OCI-LY1 (cell line): ENCODE data around the gene ST14.

Source experiments
- H2AFZ ChIP-seq: fragments of 200-600 bp; sonication (generic), shearing (Covaris generic); 2 replicates; pipeline ENCODE4 v1.6.0; 2014; ENCODE audit warnings: antibody characterized with exemption, mild to moderate bottlenecking, low read length
- H3F3A ChIP-seq: fragments of 200-600 bp; sonication (generic), shearing (Covaris generic); 2 replicates; pipeline ENCODE4 v1.6.0; 2014; ENCODE audit warnings: mild to moderate bottlenecking, antibody characterized with exemption, low read length, moderate library complexity; ENCODE audit not compliant: insufficient read depth
- H3K27ac ChIP-seq: fragments of 200-600 bp; sonication (generic); 2 replicates; pipeline ENCODE4 v1.5.1; 2014; ENCODE audit warnings: low read length, mixed run types, mild to moderate bottlenecking, low read depth; ENCODE audit not compliant: poor library complexity, severe bottlenecking
- H3K27me3 ChIP-seq: fragments of 200-600 bp; sonication (generic); 2 replicates; pipeline ENCODE4 v1.6.0; 2014; ENCODE audit warnings: antibody characterized with exemption, mild to moderate bottlenecking, low read length, moderate library complexity; ENCODE audit not compliant: insufficient read depth
- H3K36me3 ChIP-seq: fragments of 200-600 bp; sonication (generic); 2 replicates; pipeline ENCODE4 v1.6.1; 2014; ENCODE audit warnings: mild to moderate bottlenecking, antibody characterized with exemption, low read length, moderate library complexity, mixed read lengths; ENCODE audit not compliant: insufficient read depth
- H3K4me1 ChIP-seq: fragments of 200-600 bp; sonication (generic); 2 replicates; pipeline ENCODE4 v1.5.1; 2014; ENCODE audit warnings: mild to moderate bottlenecking, low read length, moderate library complexity; ENCODE audit not compliant: insufficient read depth, severe bottlenecking
- H3K4me2 ChIP-seq: fragments of 200-600 bp; sonication (generic), shearing (Covaris generic); 2 replicates; pipeline ENCODE4 v1.6.1; 2014; ENCODE audit warnings: low read length
- H3K4me3 ChIP-seq: fragments of 200-600 bp; sonication (generic); 2 replicates; pipeline ENCODE4 v1.5.1; 2014; ENCODE audit warnings: low read length, low read depth, mild to moderate bottlenecking, mixed read lengths; ENCODE audit not compliant: poor library complexity, severe bottlenecking
- H3K79me2 ChIP-seq: fragments of 200-600 bp; shearing (Covaris generic); 2 replicates; pipeline ENCODE4 v1.6.1; 2016; ENCODE audit warnings: mixed run types, low read length, mixed read lengths; ENCODE audit not compliant: insufficient read depth
- H3K9ac ChIP-seq: fragments of 200-600 bp; sonication (generic), shearing (Covaris generic); 2 replicates; pipeline ENCODE4 v1.6.1; 2014; ENCODE audit warnings: mild to moderate bottlenecking, low read length, mixed read lengths
- H3K9me2 ChIP-seq: fragments of 200-600 bp; sonication (generic), shearing (Covaris generic); 2 replicates; pipeline ENCODE4 v1.6.1; 2014; ENCODE audit warnings: low read depth, mild to moderate bottlenecking, low read length, mixed read lengths
- H3K9me3 ChIP-seq: fragments of 200-600 bp; shearing (Covaris generic); 2 replicates; pipeline ENCODE4 v1.6.1; 2014; ENCODE audit warnings: low read length, mixed read lengths
- H4K20me1 ChIP-seq: fragments of 200-600 bp; sonication (generic), shearing (Covaris generic); 2 replicates; pipeline ENCODE4 v1.6.0; 2016; ENCODE audit warnings: mild to moderate bottlenecking, low read length; ENCODE audit not compliant: insufficient read depth
- CTCF ChIP-seq: fragments of 200-600 bp; sonication (generic), shearing (Covaris generic); IDR thresholded peaks from 2 replicates; pipeline ENCODE4 v1.5.1; 2017; ENCODE audit warnings: mild to moderate bottlenecking, antibody characterized with exemption, low read length, moderate library complexity, mixed read lengths
- EZH2 ChIP-seq: fragments of 200-600 bp; sonication (generic), shearing (Covaris generic); IDR thresholded peaks from 2 replicates; pipeline ENCODE4 v1.8.0; 2017; ENCODE audit warnings: borderline replicate concordance, mixed run types, mild to moderate bottlenecking, antibody characterized with exemption, low read length, moderate library complexity, mixed read lengths

ST14 gene

GRCh38 chr11:130137999-130138398, 21.6 kb upstream of the ST14 start:
- Histone ChIP-seq H2AFZ (no peak overlapping the region), H3K4me3 (no peak overlapping the region), H3K79me2 (no peaks in the 10 kb centered on the region), H3K4me1 (peaks cover 10% of the 10 kb centered on the region), H3K9me3 (no peaks in the 10 kb centered on the region), H4K20me1 (no peaks in the 10 kb centered on the region), H3F3A (no peaks in the 10 kb centered on the region), H3K4me2 (no peak overlapping the region), H3K27ac (no peak overlapping the region), H3K36me3 (peaks cover 95% of the 10 kb centered on the region), H3K9ac (no peak overlapping the region), H3K27me3 (no peaks in the 10 kb centered on the region), H3K9me2 (no peaks in the 10 kb centered on the region)
- TF ChIP-seq CTCF (no peak), EZH2 (no peak)

GRCh38 chr11:130139401-130139800, 20.2 kb upstream of the ST14 start:
- peaks cover 95% of the 10 kb centered on the region for H3K36me3 ChIP-seq
- H3K4me3 ChIP-seq, result no peak overlapping the region
- no peaks in the 10 kb centered on the region for H3K9me3 ChIP-seq
- no peak overlapping the region for H3K9ac ChIP-seq
- H3F3A ChIP-seq, result peaks cover 4% of the 10 kb centered on the region; the same call in 1 of the 2 replicates
- no peaks in the 10 kb centered on the region for H3K79me2 ChIP-seq
- H2AFZ ChIP-seq, result no peak overlapping the region
- H3K27ac ChIP-seq, result no peak overlapping the region
- no peak overlapping the region for H3K4me2 ChIP-seq
- no peaks in the 10 kb centered on the region for H3K9me2 ChIP-seq
- TF ChIP-seq EZH2, result no peak
- no peak for TF ChIP-seq CTCF
- no peaks in the 10 kb centered on the region for H4K20me1 ChIP-seq
- H3K4me1 ChIP-seq, result no peaks in the 10 kb centered on the region
- H3K27me3 ChIP-seq, result no peaks in the 10 kb centered on the region

- TF ChIP-seq CTCF (no peak), EZH2 (no peak)
- Histone ChIP-seq H2AFZ (no peak overlapping the region), H3K9ac (no peak overlapping the region), H4K20me1 (no peaks in the 10 kb centered on the region), H3K9me2 (no peaks in the 10 kb centered on the region), H3K9me3 (no peaks in the 10 kb centered on the region), H3K36me3 (peaks cover 84% of the 10 kb centered on the region), H3K4me1 (peaks cover 18% of the 10 kb centered on the region), H3K79me2 (no peaks in the 10 kb centered on the region), H3K4me2 (no peak overlapping the region), H3F3A (peaks cover 4% of the 10 kb centered on the region; the same call in 1 of the 2 replicates), H3K27me3 (no peaks in the 10 kb centered on the region), H3K4me3 (no peak overlapping the region), H3K27ac (no peak overlapping the region)
Observed at GRCh38 chr11:130141561-130142341, 17.8 kb upstream of the ST14 start.
